ENCODE data around the gene CCR6.

The CCR6 gene

GRCh38 chr6:167124753-167125152 is 1.9 kb downstream of the CCR6 start:
- Mint-ChIP-seq H3K36me3 (ENCODE audit: low read depth) (no peaks in the 10 kb centered on the region), H3K4me3 (no peak overlapping the region), H3K4me1 (peaks cover 25% of the 10 kb centered on the region), H3K27ac (no peak overlapping the region), H3K27me3 (ENCODE audit: low read depth, poor library complexity) (peaks cover 13% of the 10 kb centered on the region), H3K9me3 (no peaks in the 10 kb centered on the region)
- DNase-seq = no peak
- no peak for TF ChIP-seq CTCF (IDR thresholded peaks at IDR 0.05)

- H3K9me3 Mint-ChIP-seq = no peaks in the 10 kb centered on the region
- DNase-seq = no peak
- peaks cover 13% of the 10 kb centered on the region for H3K27me3 Mint-ChIP-seq (ENCODE audit: low read depth, poor library complexity)
- H3K4me1 Mint-ChIP-seq = peaks cover 29% of the 10 kb centered on the region
- TF ChIP-seq CTCF (IDR thresholded peaks at IDR 0.05) = no peak
- H3K27ac Mint-ChIP-seq = no peak overlapping the region
- H3K36me3 Mint-ChIP-seq (ENCODE audit: low read depth) = no peaks in the 10 kb centered on the region
- H3K4me3 Mint-ChIP-seq = no peak overlapping the region
Measured at GRCh38 chr6:167125410-167125809, 2.5 kb downstream of the CCR6 start.

- H3K9me3 Mint-ChIP-seq = no peaks in the 10 kb centered on the region
Measured at GRCh38 chr6:167125855-167126349, 3.0 kb downstream of the CCR6 start.

GRCh38 chr6:167127785-167128531 is 5.1 kb downstream of the CCR6 start:
- Mint-ChIP-seq H3K27me3 (ENCODE audit: low read depth, poor library complexity) (peaks cover 2% of the 10 kb centered on the region), H3K4me3 (no peak overlapping the region), H3K4me1 (peaks cover 18% of the 10 kb centered on the region), H3K36me3 (ENCODE audit: low read depth) (no peaks in the 10 kb centered on the region), H3K27ac (no peak overlapping the region), H3K9me3 (no peaks in the 10 kb centered on the region)
- DNase-seq = no peak
- no peak for TF ChIP-seq CTCF (IDR thresholded peaks at IDR 0.05)

More at GRCh38 chr6:167125855-167126349, 3.0 kb downstream of the CCR6 start:
- H3K27ac Mint-ChIP-seq = no peak overlapping the region
- DNase-seq = no peak
- peaks cover 13% of the 10 kb centered on the region for H3K27me3 Mint-ChIP-seq (ENCODE audit: low read depth, poor library complexity)
- no peaks in the 10 kb centered on the region for H3K36me3 Mint-ChIP-seq (ENCODE audit: low read depth)
- H3K4me1 Mint-ChIP-seq = peaks cover 24% of the 10 kb centered on the region
- TF ChIP-seq CTCF (IDR thresholded peaks at IDR 0.05) = no peak
- no peak overlapping the region for H3K4me3 Mint-ChIP-seq

GRCh38 chr6:167129159-167129558 is 6.3 kb downstream of the CCR6 start:
- Mint-ChIP-seq H3K27ac (no peak overlapping the region), H3K36me3 (ENCODE audit: low read depth) (no peaks in the 10 kb centered on the region), H3K4me3 (no peak overlapping the region), H3K27me3 (ENCODE audit: low read depth, poor library complexity) (no peaks in the 10 kb centered on the region), H3K4me1 (peaks cover 20% of the 10 kb centered on the region), H3K9me3 (no peaks in the 10 kb centered on the region)
- TF ChIP-seq CTCF (IDR thresholded peaks at IDR 0.05) = no peak
- DNase-seq = no peak

- Mint-ChIP-seq H3K4me1 (peaks cover 24% of the 10 kb centered on the region), H3K4me3 (no peak overlapping the region), H3K36me3 (ENCODE audit: low read depth) (no peaks in the 10 kb centered on the region), H3K9me3 (no peaks in the 10 kb centered on the region), H3K27me3 (ENCODE audit: low read depth, poor library complexity) (no peaks in the 10 kb centered on the region), H3K27ac (no peak overlapping the region)
- TF ChIP-seq CTCF (IDR thresholded peaks at IDR 0.05) = no peak
- DNase-seq = no peak
Measured at GRCh38 chr6:167129562-167129961, 6.7 kb downstream of the CCR6 start.

Measured in nephron progenitor cell (in vitro differentiated cells).